ENCODE data around the gene ADARB2. TPM values are rescaled to one million over a fixed set of nuclear protein-coding genes. Genes with fewer than 3 reads are reported as not detected.

The ADARB2 gene
- total RNA-seq, 1 donor from 2014 or later, result 0.37 TPM

- intact Hi-C loops (cut with micrococcal nuclease), result no loop called here
These were observed 437.1 kb downstream of the ADARB2 start for GRCh38 chr10:1300218-1300617.

- intact Hi-C loops (cut with micrococcal nuclease), result no loop called here
These were observed 438.1 kb downstream of the ADARB2 start for GRCh38 chr10:1299041-1299726.

DNA sequence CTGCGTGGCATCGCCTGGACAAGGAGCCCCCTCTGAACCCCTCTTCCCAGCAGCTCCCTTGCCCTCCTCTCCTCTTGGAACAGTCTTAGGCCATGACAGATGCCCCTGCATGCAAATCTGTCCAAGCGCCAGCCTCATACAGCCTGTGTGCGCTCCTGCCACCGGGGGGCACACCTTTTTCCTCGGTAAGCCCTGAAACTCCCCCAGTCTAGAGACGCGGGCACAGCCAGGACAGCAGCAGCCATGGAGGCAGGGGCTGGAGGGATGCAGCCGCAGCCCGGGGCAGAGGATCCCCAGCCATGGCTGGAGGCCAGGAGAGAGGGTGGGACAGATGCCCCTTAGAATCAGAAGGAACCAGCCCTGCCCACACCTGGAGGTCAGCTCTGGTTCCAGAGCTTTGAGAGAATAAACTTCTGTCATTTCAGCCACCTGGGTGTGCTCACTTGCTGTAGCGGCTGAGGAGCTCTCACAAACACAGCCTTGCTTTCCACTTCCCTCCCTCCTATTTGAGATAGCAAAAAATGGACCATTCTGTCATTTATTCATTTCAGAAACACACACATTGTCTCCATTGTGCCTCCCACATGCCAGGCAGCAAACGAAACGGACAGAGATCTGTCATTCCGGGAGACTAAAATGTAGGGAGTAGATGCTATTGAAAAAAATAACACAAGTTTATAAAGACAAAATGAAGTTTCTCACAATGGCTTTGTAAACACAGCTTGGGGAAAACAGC lies 439.6 kb downstream of the ADARB2 start:
- intact Hi-C loops (cut with micrococcal nuclease), result no loop called here

GRCh38 chr10:1295756-1296480 lies 441.4 kb downstream of the ADARB2 start:
- intact Hi-C loops (cut with micrococcal nuclease), result no loop called here

- intact Hi-C loops (cut with micrococcal nuclease), result no loop called here
These were observed 442.6 kb downstream of the ADARB2 start for GRCh38 chr10:1294748-1295147.

GRCh38 chr10:1293636-1294435 lies 443.5 kb downstream of the ADARB2 start:
- intact Hi-C loops (cut with micrococcal nuclease), result no loop called here

DNA sequence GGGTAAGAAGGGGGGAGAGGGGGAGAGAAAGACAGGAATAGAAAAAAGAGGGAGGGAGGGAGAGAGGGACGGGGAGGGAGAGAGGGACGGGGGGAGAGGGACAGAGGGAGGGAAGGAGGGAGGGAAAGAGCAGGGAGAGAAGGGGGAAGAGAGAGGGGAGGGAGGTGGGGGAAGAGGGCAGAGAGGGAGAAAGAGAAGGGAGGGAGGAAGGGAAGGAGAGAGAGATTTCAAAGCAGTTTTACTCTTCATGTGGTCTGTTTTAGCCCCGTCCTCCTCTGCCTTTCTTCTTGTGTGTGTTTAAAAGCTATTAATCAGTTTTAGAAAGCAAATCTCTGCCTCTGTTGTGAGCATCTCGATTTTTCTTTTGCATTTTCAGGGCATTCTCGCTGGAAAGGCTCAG lies 444.2 kb downstream of the ADARB2 start:
- intact Hi-C loops (cut with micrococcal nuclease), result no loop called here

GRCh38 chr10:1292611-1293031 lies 444.7 kb downstream of the ADARB2 start:
- intact Hi-C loops (cut with micrococcal nuclease), result no loop called here

DNA sequence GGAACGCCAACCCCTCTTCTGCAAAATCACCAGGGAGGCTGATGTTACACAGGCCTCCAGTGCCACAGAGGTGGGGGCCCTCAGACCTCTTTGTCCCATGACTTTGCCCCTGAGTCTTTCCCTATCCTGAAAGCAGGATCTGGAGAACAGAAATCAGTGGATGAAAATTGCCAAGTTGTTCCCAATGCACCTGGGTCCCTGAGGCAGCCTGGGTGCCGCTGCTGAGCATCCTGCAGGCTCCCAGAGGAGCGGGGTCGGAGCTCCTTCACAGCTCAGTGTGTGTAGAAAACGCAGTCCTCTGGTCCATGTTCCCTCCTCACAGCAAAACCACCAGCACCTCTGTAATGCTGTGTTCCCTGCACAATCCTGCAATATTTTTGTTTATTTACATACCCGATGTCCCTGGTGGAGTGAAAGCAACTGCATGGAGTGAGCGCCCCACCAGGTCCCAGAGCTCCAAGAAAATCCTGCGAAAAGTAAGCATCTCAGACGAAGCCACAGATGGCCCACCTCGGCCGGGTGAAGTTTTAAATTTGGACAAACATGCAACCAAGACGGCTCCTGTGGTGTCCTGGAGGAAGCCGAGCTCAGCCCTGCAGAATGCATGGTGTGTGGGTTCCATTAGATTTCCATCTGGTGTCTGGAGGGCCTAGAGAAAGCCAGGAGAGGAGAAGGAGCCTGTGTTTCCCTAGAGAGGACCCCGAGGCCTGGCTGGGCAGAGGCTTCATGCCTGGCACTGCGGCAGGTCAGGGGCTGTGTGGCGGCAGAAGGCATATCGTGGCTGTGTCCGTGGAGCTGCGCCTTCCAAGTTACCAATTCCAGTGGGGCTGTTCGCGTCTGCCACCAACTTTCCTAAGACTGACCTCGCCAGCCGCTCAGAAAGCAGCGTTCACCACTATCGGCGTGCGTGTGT lies 445.9 kb downstream of the ADARB2 start:
- intact Hi-C loops (cut with micrococcal nuclease), result no loop called here

DNA sequence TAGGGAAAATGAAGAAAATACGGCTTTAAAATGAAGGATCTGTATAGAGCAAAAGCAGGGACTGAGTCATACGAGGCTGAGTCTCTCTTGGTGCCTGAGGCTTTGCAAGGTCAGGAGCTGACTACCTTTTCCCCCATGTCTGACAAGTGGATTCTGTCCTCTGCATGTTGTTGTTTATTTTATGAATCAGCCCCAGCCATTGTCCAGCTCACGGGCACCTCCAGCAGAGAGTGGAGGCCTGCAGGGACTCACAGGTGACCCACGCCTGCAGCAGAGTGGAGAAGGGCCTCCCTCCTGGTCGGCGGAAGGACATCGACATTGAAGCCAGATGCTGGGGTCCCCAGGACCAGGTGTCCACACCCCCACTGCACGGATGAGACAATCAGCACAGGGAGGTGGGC lies 447.3 kb downstream of the ADARB2 start:
- intact Hi-C loops (cut with micrococcal nuclease), result no loop called here

- intact Hi-C loops (cut with micrococcal nuclease), result no loop called here
These were observed 447.7 kb downstream of the ADARB2 start for GRCh38 chr10:1289591-1289990.

DNA sequence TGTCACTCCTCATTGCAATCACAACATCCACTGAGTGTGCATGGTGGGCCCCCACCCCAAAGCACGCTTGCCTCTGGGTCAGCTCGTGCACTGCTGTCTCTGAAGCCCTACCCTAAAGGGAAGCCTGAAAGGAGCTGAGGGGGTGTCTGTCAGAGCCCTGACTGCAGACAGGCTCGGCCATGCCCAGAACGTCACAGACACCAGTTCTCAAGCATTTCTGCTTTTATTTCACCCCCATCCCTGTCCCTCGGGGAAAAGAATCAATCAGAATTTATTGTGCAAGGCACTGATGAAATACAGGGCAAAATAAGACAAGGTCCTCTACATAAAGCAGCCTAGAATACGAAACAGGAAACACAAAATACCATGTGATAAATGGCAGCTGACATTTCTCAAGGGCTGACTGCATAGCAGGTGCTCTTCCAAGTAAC lies 449.3 kb downstream of the ADARB2 start:
- intact Hi-C loops (cut with micrococcal nuclease), result no loop called here

- intact Hi-C loops (cut with micrococcal nuclease), result no loop called here
These were observed 449.8 kb downstream of the ADARB2 start for GRCh38 chr10:1287487-1287886.

- intact Hi-C loops (cut with micrococcal nuclease), result no loop called here
These were observed 453.2 kb downstream of the ADARB2 start for GRCh38 chr10:1284076-1284475.

DNA sequence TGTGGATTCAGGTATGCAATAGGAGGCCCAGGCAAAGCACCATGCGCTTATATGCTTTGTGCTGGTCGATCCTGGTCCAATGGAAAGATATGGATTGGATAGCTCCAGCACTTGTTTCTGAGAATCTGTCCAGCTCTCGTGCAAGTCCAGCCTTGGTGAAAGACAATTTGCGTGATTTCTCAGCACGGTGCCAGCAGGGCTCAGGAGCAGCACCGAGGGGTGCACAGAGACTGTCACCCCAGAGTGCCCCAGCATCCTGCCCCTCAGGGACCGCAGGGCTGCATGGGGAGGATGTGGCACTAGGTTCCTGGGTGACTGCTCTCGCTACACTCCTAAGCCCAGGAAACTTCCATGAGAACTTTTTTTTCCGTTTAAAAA lies 455.9 kb downstream of the ADARB2 start:
- intact Hi-C loops (cut with micrococcal nuclease), result no loop called here

GRCh38 chr10:1280466-1281404 lies 456.6 kb downstream of the ADARB2 start:
- intact Hi-C loops (cut with micrococcal nuclease), result no loop called here

- intact Hi-C loops (cut with micrococcal nuclease), result no loop called here
These were observed 459.0 kb downstream of the ADARB2 start for GRCh38 chr10:1278306-1278705.

DNA sequence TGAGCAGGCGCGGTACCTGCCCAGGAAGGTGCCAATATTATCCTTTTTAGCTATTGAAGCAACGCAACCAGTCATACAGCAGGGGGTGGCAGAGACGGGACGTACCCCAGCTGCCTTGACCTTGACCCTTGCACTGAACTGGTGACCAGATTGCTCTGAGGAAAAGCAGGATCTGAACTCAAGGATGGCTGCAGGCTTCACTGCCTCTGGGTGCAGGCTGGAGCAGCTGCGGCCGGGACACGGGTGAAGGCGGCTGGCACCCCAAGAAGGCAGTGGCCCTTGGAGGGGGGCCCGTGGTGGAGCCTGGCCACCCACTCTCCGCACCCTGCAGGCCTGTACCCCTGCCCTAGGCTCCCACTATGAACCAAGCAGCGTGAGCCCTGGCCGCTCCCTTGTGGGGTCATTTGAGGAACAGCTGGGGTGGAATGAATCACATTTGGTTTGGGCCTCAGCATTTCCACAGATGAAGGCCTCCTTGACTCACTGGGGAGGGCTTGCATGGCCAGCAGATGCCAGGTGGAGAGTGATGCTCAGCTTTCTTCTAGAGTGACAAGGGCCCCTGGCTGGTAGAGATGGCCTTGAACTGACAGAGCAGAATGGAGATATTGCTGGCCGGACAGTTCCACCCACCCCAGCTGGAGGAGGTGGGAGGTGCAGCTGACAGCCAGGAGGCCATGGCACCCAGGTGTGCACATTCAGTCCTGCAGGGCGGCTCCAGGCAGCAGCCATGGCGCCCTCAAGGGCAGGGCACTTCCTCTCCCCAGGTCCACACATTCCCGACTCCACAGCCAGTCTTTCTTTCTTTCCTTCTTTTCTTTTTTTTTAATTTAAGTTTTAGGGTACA lies 462.4 kb downstream of the ADARB2 start:
- intact Hi-C loops (cut with micrococcal nuclease), result no loop called here
